SH-SY5Y (cell line): ENCODE data around the gene VPS25.

ENCODE experiments used
- GATA2 ChIP-seq: IDR thresholded peaks from 2 replicates; pipeline ENCODE4 v1.6.1; 2011; ENCODE audit warnings: mild to moderate bottlenecking, low read depth, low read length
- GATA3 ChIP-seq: IDR thresholded peaks from 2 replicates; pipeline ENCODE4 v1.6.1; 2011; ENCODE audit warnings: low read depth, mild to moderate bottlenecking, low read length, moderate library complexity

- TF ChIP-seq GATA3: no peak
- no peak for TF ChIP-seq GATA2
Observed at GRCh38 chr17:42723636-42724035, 49.6 kb upstream of the VPS25 start.
